Measurements from ENCODE around the gene SLIT3.

GRCh38 chr5:169070413-169070812, 230.5 kb downstream of the SLIT3 start:
- TF ChIP-seq CTCF (conservative IDR thresholded peaks at IDR 0.05) (no peak), EZH2 (IDR thresholded peaks at IDR 0.05; ENCODE audit: low read depth) (no peak)

Measured in PC-9 (cell line).